Endothelial cell of umbilical vein (primary cell): Measurements from ENCODE around the gene TRAF3.

Experiments used
- EZH2 ChIP-seq: IDR thresholded peaks from 2 replicates; pipeline ENCODE4 v1.6.1; 2012; ENCODE audit warnings: borderline replicate concordance, low read depth, mild to moderate bottlenecking, moderate library complexity, low read length, inconsistent platforms; ENCODE audit not compliant: severe bottlenecking
- FOS ChIP-seq: IDR thresholded peaks from 2 replicates; pipeline ENCODE4 v1.6.1; 2011; ENCODE audit warnings: mild to moderate bottlenecking, low read length, moderate library complexity, borderline replicate concordance; ENCODE audit not compliant: insufficient read depth
- GATA2 ChIP-seq: IDR thresholded peaks from 2 replicates; pipeline ENCODE4 v1.7.0; 2011; ENCODE audit warnings: low read depth, mild to moderate bottlenecking, moderate library complexity, mixed read lengths, low read length; ENCODE audit not compliant: insufficient read length, insufficient read depth
- JUN ChIP-seq: IDR thresholded peaks from 2 replicates; pipeline ENCODE4 v1.6.1; 2011; ENCODE audit warnings: borderline replicate concordance, low read depth; ENCODE audit not compliant: insufficient read length, insufficient read depth
- MAX ChIP-seq: IDR thresholded peaks from 2 replicates; pipeline ENCODE4 v1.6.1; 2011; ENCODE audit not compliant: insufficient read depth, insufficient read length
- POLR2A ChIP-seq: IDR thresholded peaks from 2 replicates; pipeline ENCODE4 v1.6.1; 2012; ENCODE audit warnings: low read depth, mild to moderate bottlenecking, control low read depth, low read length
- POLR2AphosphoS5 ChIP-seq: IDR thresholded peaks from 2 replicates; pipeline ENCODE4 v1.6.1; 2012; ENCODE audit warnings: low read depth, mild to moderate bottlenecking, control low read depth, low read length, moderate library complexity; ENCODE audit not compliant: insufficient read depth
- TF ChIP-seq, protein P1 (sequence below), 2 donors: IDR thresholded peaks; 1 replicate in 1 of 2; 2 replicates in 1 of 2; pipeline ENCODE4 v1.5.1; 2011; ENCODE audit warnings: low read length in 2 of 2, mild to moderate bottlenecking in 2 of 2, moderate library complexity in 2 of 2, control low read depth in 1 of 2, inconsistent platforms in 1 of 2, low read depth in 1 of 2; ENCODE audit not compliant: insufficient read depth in 1 of 2; ENCODE audit errors: extremely low read depth in 1 of 2

DNA sequence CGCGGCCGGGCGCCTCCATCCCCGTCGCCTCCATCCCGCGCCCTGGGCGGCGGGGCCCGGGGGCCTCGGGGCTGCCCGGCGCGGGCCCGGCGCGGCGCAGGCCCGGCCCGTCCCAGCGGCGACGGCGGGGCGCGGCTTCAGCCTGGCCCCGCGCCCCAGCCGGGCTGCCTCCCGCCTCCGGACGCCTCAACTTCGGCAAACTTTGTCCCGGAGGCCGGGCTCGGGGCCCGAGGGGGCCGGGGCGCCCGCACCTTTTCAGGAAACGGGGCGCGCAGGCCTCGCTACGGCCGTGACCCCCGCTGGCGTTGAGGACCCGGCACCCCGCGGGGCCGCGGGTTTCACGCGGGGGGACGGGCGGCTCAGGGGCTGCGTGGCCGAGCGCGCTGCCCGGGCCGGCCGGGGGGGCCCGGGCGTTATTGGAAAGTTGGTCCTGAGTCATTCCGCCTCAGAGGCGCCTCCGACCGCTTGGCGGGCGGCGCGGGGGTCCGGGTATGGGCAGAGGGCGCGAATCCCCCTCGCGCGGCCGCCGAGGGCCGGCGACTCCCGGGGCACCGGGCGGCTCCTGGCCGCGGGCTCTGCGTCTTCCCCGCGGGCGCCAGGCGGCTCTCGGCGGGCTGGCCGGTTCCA, 575 bp downstream of the TRAF3 start:
- no peak for TF ChIP-seq GATA2
- no peak for TF ChIP-seq POLR2A
- TF ChIP-seq, protein P1, sequence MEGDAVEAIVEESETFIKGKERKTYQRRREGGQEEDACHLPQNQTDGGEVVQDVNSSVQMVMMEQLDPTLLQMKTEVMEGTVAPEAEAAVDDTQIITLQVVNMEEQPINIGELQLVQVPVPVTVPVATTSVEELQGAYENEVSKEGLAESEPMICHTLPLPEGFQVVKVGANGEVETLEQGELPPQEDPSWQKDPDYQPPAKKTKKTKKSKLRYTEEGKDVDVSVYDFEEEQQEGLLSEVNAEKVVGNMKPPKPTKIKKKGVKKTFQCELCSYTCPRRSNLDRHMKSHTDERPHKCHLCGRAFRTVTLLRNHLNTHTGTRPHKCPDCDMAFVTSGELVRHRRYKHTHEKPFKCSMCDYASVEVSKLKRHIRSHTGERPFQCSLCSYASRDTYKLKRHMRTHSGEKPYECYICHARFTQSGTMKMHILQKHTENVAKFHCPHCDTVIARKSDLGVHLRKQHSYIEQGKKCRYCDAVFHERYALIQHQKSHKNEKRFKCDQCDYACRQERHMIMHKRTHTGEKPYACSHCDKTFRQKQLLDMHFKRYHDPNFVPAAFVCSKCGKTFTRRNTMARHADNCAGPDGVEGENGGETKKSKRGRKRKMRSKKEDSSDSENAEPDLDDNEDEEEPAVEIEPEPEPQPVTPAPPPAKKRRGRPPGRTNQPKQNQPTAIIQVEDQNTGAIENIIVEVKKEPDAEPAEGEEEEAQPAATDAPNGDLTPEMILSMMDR (IDR thresholded peaks at IDR 0.05; ENCODE audit: extremely low read depth in 1 of 2, insufficient read depth in 1 of 2, low read depth in 1 of 2, low read length in 2 of 2): no peak
- TF ChIP-seq POLR2AphosphoS5: no peak
- no peak for TF ChIP-seq MAX
- no peak for TF ChIP-seq FOS
- no peak for TF ChIP-seq EZH2
- TF ChIP-seq JUN: no peak
